ENCODE measurements around the gene GRIN2A.

- TF ChIP-seq CTCF (IDR thresholded peaks at IDR 0.05; ENCODE audit: poor library complexity, severe bottlenecking) (no peak), POLR2AphosphoS5 (IDR thresholded peaks at IDR 0.05) (no peak), EP300 (conservative IDR thresholded peaks at IDR 0.05; ENCODE audit: poor library complexity, severe bottlenecking) (no peak), EZH2 (IDR thresholded peaks at IDR 0.05; ENCODE audit: borderline replicate concordance, insufficient read depth, low read length, poor library complexity, severe bottlenecking) (no peak), TAF1 (IDR thresholded peaks at IDR 0.05; ENCODE audit: low read depth) (no peak), REST (IDR thresholded peaks at IDR 0.05; ENCODE audit: borderline replicate concordance) (no peak)
Measured at GRCh38 chr16:9867176-9867575, 315.1 kb downstream of the GRIN2A start.
